DND-41 (cell line): Measurements from ENCODE around the gene HGD.

Experiments used
- EZH2 ChIP-seq: IDR thresholded peaks from 3 replicates; pipeline ENCODE4 v1.6.1; 2012; ENCODE audit warnings: borderline replicate concordance, low read depth, mild to moderate bottlenecking, moderate library complexity, low read length, inconsistent platforms; ENCODE audit not compliant: severe bottlenecking
- TF ChIP-seq, protein P1 (sequence below): IDR thresholded peaks from 2 replicates; pipeline ENCODE4 v1.5.1; 2012; ENCODE audit warnings: borderline replicate concordance, low read length, moderate library complexity, mild to moderate bottlenecking; ENCODE audit not compliant: poor library complexity, severe bottlenecking; ENCODE audit errors: extremely low read depth

- TF ChIP-seq, protein P1, sequence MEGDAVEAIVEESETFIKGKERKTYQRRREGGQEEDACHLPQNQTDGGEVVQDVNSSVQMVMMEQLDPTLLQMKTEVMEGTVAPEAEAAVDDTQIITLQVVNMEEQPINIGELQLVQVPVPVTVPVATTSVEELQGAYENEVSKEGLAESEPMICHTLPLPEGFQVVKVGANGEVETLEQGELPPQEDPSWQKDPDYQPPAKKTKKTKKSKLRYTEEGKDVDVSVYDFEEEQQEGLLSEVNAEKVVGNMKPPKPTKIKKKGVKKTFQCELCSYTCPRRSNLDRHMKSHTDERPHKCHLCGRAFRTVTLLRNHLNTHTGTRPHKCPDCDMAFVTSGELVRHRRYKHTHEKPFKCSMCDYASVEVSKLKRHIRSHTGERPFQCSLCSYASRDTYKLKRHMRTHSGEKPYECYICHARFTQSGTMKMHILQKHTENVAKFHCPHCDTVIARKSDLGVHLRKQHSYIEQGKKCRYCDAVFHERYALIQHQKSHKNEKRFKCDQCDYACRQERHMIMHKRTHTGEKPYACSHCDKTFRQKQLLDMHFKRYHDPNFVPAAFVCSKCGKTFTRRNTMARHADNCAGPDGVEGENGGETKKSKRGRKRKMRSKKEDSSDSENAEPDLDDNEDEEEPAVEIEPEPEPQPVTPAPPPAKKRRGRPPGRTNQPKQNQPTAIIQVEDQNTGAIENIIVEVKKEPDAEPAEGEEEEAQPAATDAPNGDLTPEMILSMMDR: no peak
- no peak for TF ChIP-seq EZH2
Observed at GRCh38 chr3:120670576-120670975, 11.5 kb downstream of the HGD start.
